HG03039 (cell line): ENCODE results near the gene LRG1.
"Not testable (repeated sequence)": the region's sequence is repeated elsewhere in the genome, so short reads cannot be mapped to it uniquely, and the experiment has no call there.

Source experiments
- ATAC-seq: cut with Tn5 transposase; IDR thresholded peaks from one replicate; pipeline ENCODE4 v1.9.1; 2021; ENCODE audit warnings: mild to moderate bottlenecking, moderate library complexity; ENCODE audit not compliant: unreplicated experiment

Gene LRG1

GRCh38 chr19:4553092-4553695, 13.4 kb upstream of the LRG1 start:
- no peak for ATAC-seq

DNA sequence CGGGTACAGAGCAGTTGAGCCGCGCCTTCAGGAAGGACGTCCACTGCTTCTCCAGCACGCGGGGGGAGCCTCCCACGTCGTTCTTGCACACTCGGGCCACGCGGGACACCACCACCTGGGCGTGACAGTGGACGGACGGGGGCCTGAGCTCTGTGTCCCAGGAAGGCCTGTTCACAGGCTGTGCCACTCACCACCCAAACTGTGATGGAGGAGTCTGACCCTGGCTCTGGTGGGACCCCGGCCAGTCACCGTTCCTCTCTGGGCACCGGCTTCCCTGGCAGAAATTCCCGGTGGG, 12.6 kb upstream of the LRG1 start:
- no peak for ATAC-seq

- ATAC-seq: no peak
Observed at GRCh38 chr19:4550479-4551050, 10.7 kb upstream of the LRG1 start.

- ATAC-seq: no peak
Observed at GRCh38 chr19:4550018-4550417, 10.2 kb upstream of the LRG1 start.

- ATAC-seq: no peak
Observed at GRCh38 chr19:4548238-4548584, 8.4 kb upstream of the LRG1 start.

GRCh38 chr19:4547303-4548237, 7.7 kb upstream of the LRG1 start:
- no peak for ATAC-seq

GRCh38 chr19:4543842-4544647, 4.2 kb upstream of the LRG1 start:
- no peak for ATAC-seq

DNA sequence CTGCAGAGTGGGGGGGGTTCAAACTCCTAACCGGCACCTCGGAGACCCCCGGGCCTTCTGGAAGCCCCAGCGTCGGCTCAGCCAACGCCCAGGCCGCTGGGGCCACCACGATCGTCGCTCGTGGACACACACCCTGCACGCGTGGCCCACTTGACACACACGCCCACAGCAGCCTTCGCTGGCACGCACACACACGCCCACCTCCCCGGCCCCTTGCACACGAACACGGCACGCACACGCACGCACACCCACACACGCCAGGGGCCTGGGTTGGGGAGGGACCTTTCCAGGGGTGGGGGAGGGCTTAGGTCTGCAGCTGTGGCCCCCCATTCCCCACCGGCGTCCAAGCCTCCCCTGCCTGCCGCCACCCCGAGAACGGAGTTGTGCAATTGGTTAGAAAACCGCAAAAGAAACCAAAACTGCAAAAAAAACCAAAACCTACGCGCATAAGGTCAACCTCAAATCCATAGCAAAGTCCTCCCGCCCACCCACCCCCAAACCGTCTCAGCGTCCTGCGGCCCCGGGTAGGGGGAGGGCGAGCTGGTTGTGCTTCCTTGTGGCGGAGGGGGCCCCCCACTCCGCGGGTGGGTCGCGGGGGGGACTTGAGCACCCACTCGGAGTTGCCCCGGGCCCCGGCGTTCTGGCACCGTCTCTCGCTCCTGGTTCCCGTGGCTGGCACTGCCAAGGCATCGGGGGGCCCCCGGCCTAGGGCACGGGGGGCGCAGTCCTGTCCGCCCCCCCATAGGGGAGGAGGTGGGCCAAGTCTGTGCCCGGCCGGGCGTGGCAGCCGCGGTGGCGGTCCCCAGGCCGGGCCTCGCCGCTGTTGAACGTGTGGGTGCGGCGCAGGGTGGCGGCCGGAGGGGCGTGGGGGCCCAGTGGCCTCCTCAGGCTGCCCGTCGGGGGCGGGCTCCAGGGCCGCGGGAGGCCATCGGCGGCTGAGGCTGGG, 3.3 kb upstream of the LRG1 start:
- ATAC-seq: no peak

DNA sequence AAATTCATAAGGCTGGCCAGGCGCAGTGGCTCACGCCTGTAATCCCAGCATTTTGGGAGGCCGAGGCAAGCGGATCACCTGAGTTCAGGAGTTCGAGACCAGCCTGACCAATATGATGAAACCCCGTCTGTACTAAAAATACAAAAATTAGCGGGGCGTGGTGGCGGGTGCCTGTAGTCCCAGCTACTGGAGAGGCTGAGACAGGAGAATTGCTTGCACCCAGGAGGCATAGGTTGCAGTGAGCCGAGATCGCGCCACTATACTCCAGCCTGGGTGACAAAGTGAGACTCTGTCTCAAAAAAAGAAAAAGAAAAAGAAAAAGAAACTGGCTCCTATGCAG, 1.9 kb upstream of the LRG1 start:
- not testable (repeated sequence) for ATAC-seq

- no peak for ATAC-seq
Observed at GRCh38 chr19:4541114-4541805, 1.4 kb upstream of the LRG1 start.

GRCh38 chr19:4539169-4539692, 605 bp downstream of the LRG1 start:
- no peak for ATAC-seq

DNA sequence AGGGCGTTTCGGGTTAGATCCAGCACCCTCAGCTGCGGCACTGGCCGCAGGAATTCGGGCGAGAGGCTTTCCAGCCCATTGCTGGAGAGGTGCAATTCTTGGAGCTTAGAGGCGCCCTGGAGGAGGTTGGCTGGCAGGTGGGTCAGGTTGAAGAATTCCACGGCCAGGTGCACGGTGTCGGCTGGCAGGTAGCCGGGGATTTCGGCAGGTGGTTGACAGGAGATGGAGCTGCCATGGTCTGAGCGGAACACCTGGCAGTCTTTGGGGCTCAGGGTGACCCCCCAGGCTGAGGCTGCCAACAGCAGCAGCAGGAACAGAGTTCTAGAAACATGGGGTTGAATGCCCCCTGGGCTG, 1.3 kb downstream of the LRG1 start:
- no peak for ATAC-seq

DNA sequence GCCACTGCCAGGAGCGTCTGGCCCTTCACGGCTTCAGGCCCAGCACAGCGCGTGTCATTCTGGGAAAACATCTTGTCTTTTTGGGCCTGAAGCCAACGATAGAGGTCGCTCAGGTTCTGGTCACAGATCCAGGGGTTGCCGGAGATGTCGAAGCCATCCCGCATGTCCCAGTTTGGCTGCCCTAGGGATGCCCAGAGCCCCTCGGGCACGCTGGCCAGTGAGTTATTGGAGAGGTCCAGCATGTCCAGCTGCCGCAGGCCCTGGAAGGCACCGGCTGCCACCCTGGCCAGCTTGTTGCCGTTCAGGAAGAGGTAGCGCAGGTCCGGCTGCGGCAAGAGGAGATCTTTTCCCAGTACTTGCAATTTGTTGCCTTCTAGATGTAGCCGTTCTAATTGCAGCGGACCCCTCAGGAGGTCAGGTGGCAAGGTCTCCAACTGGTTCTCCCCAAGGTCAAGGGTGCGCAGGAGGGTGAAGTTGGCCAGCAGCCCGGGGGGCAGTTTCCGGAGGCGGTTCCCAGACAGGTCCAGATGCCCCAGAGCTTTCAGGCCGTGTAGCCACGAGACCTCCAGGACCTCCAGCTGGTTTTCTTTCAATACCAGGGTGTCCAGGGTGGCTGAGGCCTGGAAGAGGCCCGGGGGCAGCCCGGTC, 1.8 kb downstream of the LRG1 start:
- no peak for ATAC-seq

GRCh38 chr19:4536798-4537197, 3.0 kb downstream of the LRG1 start:
- no peak for ATAC-seq

GRCh38 chr19:4534836-4535658, 4.8 kb downstream of the LRG1 start, which contains the start of gene PLIN5:
Gene PLIN5 (minus strand): TSS chr19:4535224. CDS start chr19:4534074, 1,150 bp downstream.
- no peak for ATAC-seq

- ATAC-seq: no peak
Observed at GRCh38 chr19:4533835-4534424, 5.9 kb downstream of the LRG1 start.

- ATAC-seq: no peak
Observed at GRCh38 chr19:4533334-4533733, 6.5 kb downstream of the LRG1 start.
